B cell (primary cell): ENCODE measurements around the gene PAPSS1. TPM values are rescaled to one million over a fixed set of nuclear protein-coding genes. Genes with fewer than 3 reads are reported as not detected.

Experiments used
- ATAC-seq: fragments of 200-7000 bp; cut with Tn5 transposase; one replicate; pipeline ENCODE4 v1.10.0; 2021; ENCODE audit warnings: low read depth, mild to moderate bottlenecking, moderate number of reproducible peaks, moderate library complexity
- CTCF ChIA-PET: fragments of 350-600 bp; sonication (Branson Sonifier 250); formaldehyde crosslinking; loops from one replicate; lab custom pipeline; 2021; ENCODE audit warnings: antibody characterized with exemption, inconsistent platforms; lab: Charles Lee
- POLR2A ChIA-PET: fragments of 350-600 bp; sonication (Branson Sonifier 250); formaldehyde crosslinking; loops from one replicate; lab custom pipeline; 2021; ENCODE audit warnings: antibody characterized with exemption; lab: Charles Lee
- DNase-seq: peaks from one replicate; pipeline ENCODE4 v3.0.0; 2013
- H2AFZ ChIP-seq: 2 replicates; pipeline ENCODE4 v1.6.1; 2012; ENCODE audit warnings: mild to moderate bottlenecking, low read depth, low read length; ENCODE audit not compliant: insufficient read depth, poor library complexity, severe bottlenecking
- H3K27ac ChIP-seq, 2 donors: 1 replicate in 1 of 2; 2 replicates in 1 of 2; pipeline ENCODE4 v1.5.1; 2012 to 2013; ENCODE audit warnings: low read length in 2 of 2, mild to moderate bottlenecking in 2 of 2, moderate library complexity in 1 of 2
- H3K27me3 ChIP-seq, 4 experiments: fragments of 200-600 bp in 1 of 4; sonication (generic) in 1 of 4; replicated peaks in 1 of 4; 1 replicate in 2 of 4; 2 replicates in 2 of 4; pipeline versions ENCODE4 v1.6.1 to v1.7.0; 2013 to 2016; ENCODE audit warnings: low read length in 3 of 4, mild to moderate bottlenecking in 2 of 4, mixed read lengths in 1 of 4, moderate library complexity in 1 of 4; ENCODE audit not compliant: insufficient read depth in 4 of 4, control insufficient read depth in 3 of 4; ENCODE audit errors: control extremely low read depth in 1 of 4
- H3K36me3 ChIP-seq, 2 experiments: replicated peaks in 1 of 2; 1 replicate in 1 of 2; 2 replicates in 1 of 2; pipeline versions ENCODE4 v1.6.1 to v1.7.1; 2013; ENCODE audit warnings: low read length in 1 of 2; ENCODE audit not compliant: insufficient read depth in 2 of 2, control insufficient read depth in 1 of 2; ENCODE audit errors: control extremely low read depth in 1 of 2, extremely low read depth in 1 of 2
- H3K4me1 ChIP-seq, 2 donors: fragments of 200-600 bp in 1 of 2; sonication (generic) in 1 of 2; 1 replicate in 1 of 2; 2 replicates in 1 of 2; pipeline versions ENCODE4 v1.5.1 to v1.6.1; 2013 to 2017; ENCODE audit warnings: low read length in 2 of 2; ENCODE audit not compliant: control insufficient read depth in 2 of 2, insufficient read depth in 2 of 2
- H3K4me2 ChIP-seq: replicated peaks from 2 replicates; pipeline ENCODE3; 2012; ENCODE audit warnings: mild to moderate bottlenecking, low read depth, low read length; ENCODE audit not compliant: poor library complexity, severe bottlenecking
- H3K4me3 ChIP-seq, 5 experiments: fragments of 200-600 bp in 1 of 5; sonication (generic) in 1 of 5; 1 replicate in 3 of 5; 2 replicates in 2 of 5; pipeline versions ENCODE4 v1.5.1 to v1.7.0; 2011 to 2016; ENCODE audit warnings: low read length in 4 of 5, mild to moderate bottlenecking in 4 of 5, low read depth in 2 of 5, control low read depth in 1 of 5, moderate library complexity in 1 of 5; ENCODE audit not compliant: insufficient read depth in 1 of 5; ENCODE audit errors: control extremely low read depth in 1 of 5, extremely low read depth in 1 of 5
- H3K79me2 ChIP-seq: fragments of 200-600 bp; sonication (generic); one replicate; pipeline ENCODE4 v1.6.0; 2016; ENCODE audit warnings: low read length; ENCODE audit not compliant: control insufficient read depth, insufficient read depth
- H3K9ac ChIP-seq: fragments of 200-600 bp; sonication (generic); 2 replicates; pipeline ENCODE4 v1.6.1; 2017; ENCODE audit warnings: mild to moderate bottlenecking, low read length, moderate library complexity
- H3K9me3 ChIP-seq, 3 donors: one replicate each; pipeline versions ENCODE4 v1.6.1 to v1.7.1; 2013; ENCODE audit warnings: low read length in 2 of 3; ENCODE audit not compliant: control insufficient read depth in 2 of 3, insufficient read depth in 1 of 3; ENCODE audit errors: control extremely low read depth in 1 of 3
- H4K20me1 ChIP-seq: 2 replicates; pipeline ENCODE4 v1.6.0; 2012; ENCODE audit warnings: mild to moderate bottlenecking, low read length; ENCODE audit not compliant: insufficient read depth, control insufficient read depth, poor library complexity, severe bottlenecking
- H3K27ac Mint-ChIP-seq: one replicate; pipeline ENCODE4 v1.8.0; 2021; ENCODE audit warnings: mixed read lengths
- H3K27me3 Mint-ChIP-seq: one replicate; pipeline ENCODE4 v1.8.0; 2021; ENCODE audit warnings: mixed read lengths
- H3K4me1 Mint-ChIP-seq: one replicate; pipeline ENCODE4 v1.8.0; 2021; ENCODE audit warnings: mixed read lengths
- H3K4me3 Mint-ChIP-seq: one replicate; pipeline ENCODE4 v1.8.0; 2021; ENCODE audit warnings: mixed read lengths
- H3K9me3 Mint-ChIP-seq: one replicate; pipeline ENCODE4 v1.8.0; 2022; ENCODE audit warnings: mixed read lengths; ENCODE audit not compliant: insufficient read depth
- CTCF ChIP-seq: fragments of 200-600 bp; IDR thresholded peaks from one replicate; pipeline ENCODE4 v1.8.0; 2022; ENCODE audit warnings: antibody characterized with exemption, mild to moderate bottlenecking
- EZH2 ChIP-seq: IDR thresholded peaks from 2 replicates; pipeline ENCODE4 v1.6.1; 2012; ENCODE audit warnings: borderline replicate concordance, low read depth, mild to moderate bottlenecking, moderate library complexity, low read length; ENCODE audit not compliant: insufficient read depth, poor library complexity, severe bottlenecking
- WGBS: methylation state at CpG from one replicate; pipeline ENCODE4 v1.1.5; 2013; ENCODE audit warnings: missing lambda C conversion rate; ENCODE audit not compliant: insufficient coverage; 5-methylcytosine and 5-hydroxymethylcytosine counted together
- intact Hi-C: fragments of 100-400 bp; cut with micrococcal nuclease; formaldehyde crosslinking; loops from one replicate; pipeline ENCODE4 v1.10.0; 2022
- polyA plus RNA-seq: library from polyadenylated mRNA; depleted of rRNA; stranded (reverse); fragments of >200 nt; gene quantifications from 2 replicates; pipeline ENCODE4 v1.2.3, GENCODE V29; 2012
- total RNA-seq, 2 donors: library from RNA; stranded (reverse); fragments of 120-200 nt in 1 of 2; gene quantifications; 1 replicate in 1 of 2; 2 replicates in 1 of 2; pipeline versions ENCODE4 v1.2.3 to v1.2.4, GENCODE V29; 2013 to 2022

Gene PAPSS1
- total and polyA plus RNA-seq, 2 donors (not counting 1 experiment from before 2014, with no cell fraction given) = 21.4 to 33.9 TPM

- no peak for DNase-seq
Observed at GRCh38 chr4:107719207-107719921, 670 bp downstream of the PAPSS1 start.

More at GRCh38 chr4:107719207-107719921, 670 bp downstream of the PAPSS1 start:
- ATAC-seq = no peak
- POLR2A ChIA-PET = no interaction called here
- no peak for TF ChIP-seq CTCF
- TF ChIP-seq EZH2 = no peak
- peaks cover 45% of the 10 kb centered on the region for H3K79me2 ChIP-seq
- Mint-ChIP-seq H3K4me3 (peak overlapping the region; percentile 99), H3K27ac (peak overlapping the region; percentile 97), H3K9me3 (no peaks in the 10 kb centered on the region), H3K27me3 (no peaks in the 10 kb centered on the region), H3K4me1 (peaks cover 39% of the 10 kb centered on the region)
- peak overlapping the region; percentile 96 for H3K4me2 ChIP-seq
- no peaks in the 10 kb centered on the region for H3K9me3 ChIP-seq
- no peaks in the 10 kb centered on the region for H4K20me1 ChIP-seq
- CTCF ChIA-PET = interaction anchor here (1.1 to 3.8 kb wide), 3 partner anchors 11 to 212 kb away, joined by 3 to 26 read pairs (median 7); partner anchors contain the start of gene CYP2U1
- H2AFZ ChIP-seq = peak overlapping the region; percentile 92
- H3K27ac ChIP-seq = peak overlapping the region in 1 of 2 donors; percentile 48
- peaks cover 22 to 26% of the 10 kb centered on the region in 2 donors for H3K4me1 ChIP-seq
- no peaks in the 10 kb centered on the region for H3K36me3 ChIP-seq
- peak overlapping the region; percentile 18 to 91 (median 82) for H3K4me3 ChIP-seq
- 3% methylated on average over 26 of the region's 28 CpGs for WGBS
- intact Hi-C loops = no loop called here
- no peaks in the 10 kb centered on the region for H3K27me3 ChIP-seq
- H3K9ac ChIP-seq = peak overlapping the region; percentile 76
